ENCODE results near the gene ELF3. TPM values are rescaled to one million over a fixed set of nuclear protein-coding genes. Genes with fewer than 3 reads are reported as not detected.

Gene ELF3
- total RNA-seq, 1 donor from 2014 or later: 265 TPM

DNA sequence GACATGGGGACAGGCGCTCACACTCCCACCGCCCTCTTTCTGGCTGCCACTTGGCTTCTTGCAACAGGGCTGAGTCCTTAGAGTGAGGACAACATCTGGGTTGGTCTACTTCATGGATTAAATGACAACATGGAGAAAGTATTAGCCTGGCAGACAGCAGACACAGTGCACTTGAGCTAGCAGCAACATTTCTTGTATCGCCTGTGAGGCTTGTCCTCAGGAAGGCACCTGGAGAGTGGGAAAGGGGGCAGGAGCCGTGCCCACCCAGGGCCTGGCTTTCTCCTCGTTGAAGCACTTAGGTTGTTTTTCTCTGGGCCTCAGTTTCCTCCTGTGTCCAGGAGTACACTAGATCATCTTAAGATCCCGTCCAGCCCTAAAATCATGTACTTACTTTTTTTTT lies 3.7 kb downstream of the ELF3 start:
- peak overlapping the region; percentile 100 for H3K4me3 ChIP-seq (ENCODE audit: low read depth, low read length)
- DNase-seq (ENCODE audit: low read depth): no peak
- TF ChIP-seq, protein P1, sequence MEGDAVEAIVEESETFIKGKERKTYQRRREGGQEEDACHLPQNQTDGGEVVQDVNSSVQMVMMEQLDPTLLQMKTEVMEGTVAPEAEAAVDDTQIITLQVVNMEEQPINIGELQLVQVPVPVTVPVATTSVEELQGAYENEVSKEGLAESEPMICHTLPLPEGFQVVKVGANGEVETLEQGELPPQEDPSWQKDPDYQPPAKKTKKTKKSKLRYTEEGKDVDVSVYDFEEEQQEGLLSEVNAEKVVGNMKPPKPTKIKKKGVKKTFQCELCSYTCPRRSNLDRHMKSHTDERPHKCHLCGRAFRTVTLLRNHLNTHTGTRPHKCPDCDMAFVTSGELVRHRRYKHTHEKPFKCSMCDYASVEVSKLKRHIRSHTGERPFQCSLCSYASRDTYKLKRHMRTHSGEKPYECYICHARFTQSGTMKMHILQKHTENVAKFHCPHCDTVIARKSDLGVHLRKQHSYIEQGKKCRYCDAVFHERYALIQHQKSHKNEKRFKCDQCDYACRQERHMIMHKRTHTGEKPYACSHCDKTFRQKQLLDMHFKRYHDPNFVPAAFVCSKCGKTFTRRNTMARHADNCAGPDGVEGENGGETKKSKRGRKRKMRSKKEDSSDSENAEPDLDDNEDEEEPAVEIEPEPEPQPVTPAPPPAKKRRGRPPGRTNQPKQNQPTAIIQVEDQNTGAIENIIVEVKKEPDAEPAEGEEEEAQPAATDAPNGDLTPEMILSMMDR (conservative IDR thresholded peaks at IDR 0.05; ENCODE audit: low read depth, low read length): no peak

DNA sequence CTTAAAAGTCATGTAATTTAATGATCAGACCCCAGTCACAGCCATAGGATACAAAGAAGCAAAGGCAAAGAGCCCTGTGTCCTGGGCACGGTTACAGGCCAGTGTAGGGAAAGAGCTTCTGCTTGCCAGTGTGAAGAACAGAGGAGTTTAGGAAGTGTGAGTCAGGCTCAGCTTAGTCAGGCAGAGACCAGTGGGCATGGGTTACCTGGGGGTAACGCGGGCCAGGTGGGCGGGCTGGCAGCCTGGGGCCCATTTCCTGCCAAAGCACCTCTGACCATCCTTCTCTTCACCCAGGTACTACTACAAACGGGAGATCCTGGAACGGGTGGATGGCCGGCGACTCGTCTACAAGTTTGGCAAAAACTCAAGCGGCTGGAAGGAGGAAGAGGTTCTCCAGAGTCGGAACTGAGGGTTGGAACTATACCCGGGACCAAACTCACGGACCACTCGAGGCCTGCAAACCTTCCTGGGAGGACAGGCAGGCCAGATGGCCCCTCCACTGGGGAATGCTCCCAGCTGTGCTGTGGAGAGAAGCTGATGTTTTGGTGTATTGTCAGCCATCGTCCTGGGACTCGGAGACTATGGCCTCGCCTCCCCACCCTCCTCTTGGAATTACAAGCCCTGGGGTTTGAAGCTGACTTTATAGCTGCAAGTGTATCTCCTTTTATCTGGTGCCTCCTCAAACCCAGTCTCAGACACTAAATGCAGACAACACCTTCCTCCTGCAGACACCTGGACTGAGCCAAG lies 4.7 kb downstream of the ELF3 start:
- no peak overlapping the region for H3K4me3 ChIP-seq (ENCODE audit: low read depth, low read length)
- no peak for DNase-seq (ENCODE audit: low read depth)
- TF ChIP-seq, protein P1 (conservative IDR thresholded peaks at IDR 0.05; ENCODE audit: low read depth, low read length): no peak

DNA sequence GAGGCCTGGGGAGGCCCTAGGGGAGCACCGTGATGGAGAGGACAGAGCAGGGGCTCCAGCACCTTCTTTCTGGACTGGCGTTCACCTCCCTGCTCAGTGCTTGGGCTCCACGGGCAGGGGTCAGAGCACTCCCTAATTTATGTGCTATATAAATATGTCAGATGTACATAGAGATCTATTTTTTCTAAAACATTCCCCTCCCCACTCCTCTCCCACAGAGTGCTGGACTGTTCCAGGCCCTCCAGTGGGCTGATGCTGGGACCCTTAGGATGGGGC lies 5.2 kb downstream of the ELF3 start:
- DNase-seq (ENCODE audit: low read depth): no peak
- TF ChIP-seq, protein P1 (conservative IDR thresholded peaks at IDR 0.05; ENCODE audit: low read depth, low read length): no peak

DNA sequence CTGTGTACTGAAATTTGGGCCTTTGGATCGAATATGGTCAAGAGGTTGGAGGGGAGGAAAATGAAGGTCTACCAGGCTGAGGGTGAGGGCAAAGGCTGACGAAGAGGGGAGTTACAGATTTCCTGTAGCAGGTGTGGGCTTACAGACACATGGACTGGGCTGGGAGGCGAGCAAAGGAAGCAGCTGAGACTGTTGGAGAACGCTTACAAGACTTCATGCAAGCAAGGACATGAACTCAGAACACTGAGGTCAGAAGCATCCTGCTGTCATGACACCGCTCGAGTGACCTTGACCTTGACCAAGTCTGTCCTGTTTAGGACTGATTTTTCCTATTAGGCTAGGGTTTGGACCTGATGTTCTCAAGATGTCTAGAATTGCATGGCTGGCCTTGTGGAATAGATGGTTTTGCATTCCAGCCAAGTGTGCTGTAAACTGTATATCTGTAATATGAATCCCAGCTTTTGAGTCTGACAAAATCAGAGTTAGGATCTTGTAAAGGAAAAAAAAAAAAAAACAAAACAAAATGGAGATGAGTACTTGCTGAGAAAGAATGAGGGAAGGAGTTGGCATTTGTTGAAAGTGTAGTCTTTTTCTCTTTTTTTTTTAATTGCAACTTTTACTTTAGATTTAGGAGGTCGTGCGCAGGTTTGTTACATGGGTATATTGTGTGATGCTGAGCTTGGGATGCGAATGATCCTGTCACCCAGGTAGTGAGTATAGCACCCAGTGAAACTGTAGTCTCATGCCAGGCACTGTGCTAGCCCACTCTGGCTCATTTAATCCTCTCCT lies 5.8 kb downstream of the ELF3 start:
- DNase-seq (ENCODE audit: low read depth): no peak

More for the DNA sequence above, 5.2 kb downstream of the ELF3 start:
- no peak overlapping the region for H3K4me3 ChIP-seq (ENCODE audit: low read depth, low read length)

DNA sequence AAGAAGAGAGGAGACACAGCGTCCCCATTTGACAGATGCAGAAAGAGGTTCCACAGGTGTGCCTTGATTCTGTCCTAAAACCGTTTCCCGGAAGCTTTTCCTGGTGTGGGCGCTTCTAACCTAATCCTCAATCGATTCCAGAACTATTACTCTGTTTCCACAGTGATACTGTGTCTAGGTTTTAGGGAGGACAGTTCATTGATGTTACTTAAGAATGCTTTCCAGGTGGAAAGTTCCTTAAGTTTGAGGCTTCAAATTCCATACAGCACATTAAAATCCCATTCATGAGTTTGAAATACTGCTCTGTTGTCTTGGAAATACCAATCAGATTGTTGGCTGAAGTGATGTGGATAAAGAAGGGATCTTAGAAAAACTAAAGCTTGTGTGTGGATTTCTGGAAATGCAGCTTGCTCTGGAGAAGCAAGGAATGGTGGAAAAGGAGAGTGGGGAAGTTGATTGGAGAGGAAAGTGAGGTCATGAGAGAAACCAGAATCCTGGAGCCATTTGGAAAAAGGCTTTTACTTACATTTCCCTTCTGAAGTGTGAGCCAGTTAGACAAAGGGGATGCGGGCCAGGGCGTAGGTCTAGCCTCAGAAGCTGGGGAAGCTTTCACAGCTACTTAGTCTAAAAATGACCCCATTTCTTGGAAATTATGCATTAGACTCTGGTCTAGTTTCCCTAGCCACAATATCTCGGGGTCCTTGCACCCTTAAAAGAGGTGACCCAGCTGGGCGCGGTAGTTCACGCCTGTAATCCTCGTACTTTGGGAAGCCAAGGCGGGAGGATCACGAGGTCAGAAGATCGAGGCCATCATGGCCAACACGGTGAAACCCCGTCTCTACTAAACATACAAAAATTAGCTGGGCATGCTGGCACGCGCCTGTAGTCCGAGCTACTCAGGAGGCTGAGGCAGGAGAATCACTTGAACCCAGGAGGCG lies 6.7 kb downstream of the ELF3 start:
- no peak overlapping the region for H3K4me3 ChIP-seq (ENCODE audit: low read depth, low read length)
- TF ChIP-seq, protein P1 (conservative IDR thresholded peaks at IDR 0.05; ENCODE audit: low read depth, low read length): no peak
- DNase-seq (ENCODE audit: low read depth): no peak

More for the DNA sequence above, 5.8 kb downstream of the ELF3 start:
- H3K4me3 ChIP-seq (ENCODE audit: low read depth, low read length): no peak overlapping the region
- TF ChIP-seq, protein P1 (conservative IDR thresholded peaks at IDR 0.05; ENCODE audit: low read depth, low read length): no peak

DNA sequence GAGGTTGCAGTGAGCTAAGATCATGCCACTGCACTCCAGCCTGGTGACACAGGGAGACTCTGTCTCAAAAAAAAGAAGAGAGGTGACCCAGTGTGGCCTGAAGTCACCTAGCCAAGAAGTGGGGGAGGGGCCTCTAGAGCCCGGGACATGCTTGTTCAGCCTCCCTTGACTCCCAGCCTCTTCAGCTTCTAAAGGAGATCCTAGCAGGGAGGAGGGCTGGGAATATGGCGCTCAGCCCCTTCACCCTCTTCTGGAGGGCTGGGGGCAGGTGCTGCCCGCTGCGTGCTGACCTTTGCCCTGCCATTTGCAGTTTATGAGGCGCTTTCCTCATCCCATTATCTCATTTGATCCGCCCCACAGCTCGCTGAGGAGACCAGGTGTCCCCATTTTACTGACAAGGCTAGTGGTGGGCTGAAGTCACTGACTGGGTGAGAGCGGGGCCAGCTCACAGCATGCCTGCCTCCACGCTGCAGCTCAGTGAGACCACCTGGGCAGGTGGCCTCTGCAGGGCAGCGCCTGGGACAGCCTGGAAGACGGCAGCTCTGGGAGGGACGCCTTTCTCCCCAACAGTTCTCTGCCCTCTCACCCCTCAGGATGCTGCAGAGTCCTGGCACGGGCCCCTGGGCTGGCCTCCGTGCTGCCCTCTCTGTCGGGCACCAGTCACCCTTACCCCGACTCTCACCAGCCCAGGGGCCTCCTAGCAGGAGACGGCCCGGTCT lies 7.5 kb downstream of the ELF3 start:
- TF ChIP-seq, protein P1 (conservative IDR thresholded peaks at IDR 0.05; ENCODE audit: low read depth, low read length): no peak
- no peak for DNase-seq (ENCODE audit: low read depth)
- H3K4me3 ChIP-seq (ENCODE audit: low read depth, low read length): no peak overlapping the region

All from epithelial cell of proximal tubule (primary cell).